Frontal cortex (tissue), 4 donors: Measurements from ENCODE around the gene KRTAP3-2. TPM values are rescaled to one million over a fixed set of nuclear protein-coding genes. Genes with fewer than 3 reads are reported as not detected.

Source experiments
- DNase-seq, 2 donors: peaks; one replicate each; pipeline ENCODE4 v3.0.0; 2012; ENCODE audit warnings: low spot score in 2 of 2
- FAIRE-seq: peaks from 2 replicates; lab custom pipeline; 2012; peaks lifted over from hg19 to GRCh38; lab: Jason Lieb, UNC
- total RNA-seq: library from RNA; depleted of rRNA; stranded (reverse); fragments of >200 nt; gene quantifications from one replicate; pipeline ENCODE4 v1.2.3, GENCODE V29; 2014
- donor health status: control.
- donor health status: control.
- donor health status: control.

Gene KRTAP3-2
- total RNA-seq, 1 donor from 2014 or later: not detected

DNA sequence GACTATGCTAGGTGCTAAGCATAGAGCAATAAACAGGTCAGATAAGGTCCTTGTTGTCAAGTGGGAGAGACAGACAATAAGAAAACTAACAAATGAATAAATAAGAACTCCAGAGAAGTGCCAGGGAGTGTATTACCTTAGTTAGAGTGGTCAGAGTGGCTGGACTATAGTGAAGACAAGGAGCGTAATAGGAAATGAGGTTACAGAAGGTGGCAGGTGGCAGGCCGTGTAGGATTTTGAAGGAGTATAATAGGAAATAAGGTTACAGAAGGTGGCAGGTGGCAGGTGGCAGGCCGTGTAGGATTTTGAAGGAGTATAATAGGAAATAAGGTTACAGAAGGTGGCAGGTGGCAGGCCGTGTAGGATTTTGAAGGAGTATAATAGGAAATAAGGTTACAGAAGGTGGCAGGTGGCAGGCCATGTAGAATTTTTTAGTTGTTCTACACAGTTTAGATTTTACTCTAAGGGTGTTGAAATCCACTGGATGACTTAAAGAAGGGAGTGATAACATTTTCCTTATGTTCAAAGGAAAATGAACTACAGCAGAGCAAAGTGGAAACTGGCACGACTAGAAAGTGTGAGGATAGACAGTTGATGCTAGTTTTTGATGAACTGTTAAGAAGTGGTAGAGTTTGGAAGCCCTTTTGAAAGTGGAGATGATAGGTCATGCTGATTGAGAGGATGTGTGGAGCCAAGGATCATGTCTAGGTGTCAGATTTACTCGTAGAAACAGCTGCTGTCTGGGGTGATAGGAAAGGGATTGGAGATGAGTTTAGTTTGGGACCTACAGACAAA, 12.8 kb upstream of the KRTAP3-2 start:
- FAIRE-seq: no peak
- DNase-seq: no peak

- FAIRE-seq: no peak
Measured at GRCh38 chr17:41010441-41010840, 10.7 kb upstream of the KRTAP3-2 start.

GRCh38 chr17:41009936-41010335, 10.2 kb upstream of the KRTAP3-2 start:
- DNase-seq (no peak), FAIRE-seq (no peak)

More at GRCh38 chr17:41010441-41010840, 10.7 kb upstream of the KRTAP3-2 start:
- DNase-seq: no peak

- FAIRE-seq (no peak), DNase-seq (no peak)
Measured at GRCh38 chr17:41009301-41009760, 9.6 kb upstream of the KRTAP3-2 start.

DNA sequence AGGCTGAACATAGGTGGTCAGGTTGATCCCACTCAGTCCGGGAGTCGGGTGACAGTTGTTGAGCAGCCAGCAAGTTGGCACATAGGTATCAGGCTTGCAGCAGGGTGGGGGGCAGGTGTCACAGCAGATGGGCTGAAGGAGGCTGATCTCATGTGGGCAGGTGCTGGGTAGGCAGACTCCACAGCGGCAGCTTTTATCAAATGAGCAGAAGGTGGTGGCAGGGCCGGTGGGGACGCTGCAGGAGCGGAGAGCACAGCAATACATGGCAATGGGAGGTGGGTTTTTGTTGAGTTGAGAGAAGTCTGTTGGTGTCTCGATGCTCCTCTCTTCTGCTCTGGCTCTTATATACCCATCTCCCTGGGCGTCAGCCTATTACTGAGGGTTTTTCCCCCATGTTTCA, 9.1 kb upstream of the KRTAP3-2 start, which contains the start of gene KRTAP3-1:
Gene KRTAP3-1, minus strand, starts transcription at position 318 of the 400 bp plus-strand sequence. Its CDS starts 54 bp downstream, at position 264.
- DNase-seq (no peak), FAIRE-seq (no peak)

GRCh38 chr17:41004397-41004796, 4.7 kb upstream of the KRTAP3-2 start:
- FAIRE-seq (no peak), DNase-seq (no peak)

GRCh38 chr17:41003926-41004325, 4.2 kb upstream of the KRTAP3-2 start:
- FAIRE-seq: no peak
- no peak for DNase-seq

- no peak for FAIRE-seq
- DNase-seq: no peak
Measured at GRCh38 chr17:41002814-41003213, 3.1 kb upstream of the KRTAP3-2 start.

DNA sequence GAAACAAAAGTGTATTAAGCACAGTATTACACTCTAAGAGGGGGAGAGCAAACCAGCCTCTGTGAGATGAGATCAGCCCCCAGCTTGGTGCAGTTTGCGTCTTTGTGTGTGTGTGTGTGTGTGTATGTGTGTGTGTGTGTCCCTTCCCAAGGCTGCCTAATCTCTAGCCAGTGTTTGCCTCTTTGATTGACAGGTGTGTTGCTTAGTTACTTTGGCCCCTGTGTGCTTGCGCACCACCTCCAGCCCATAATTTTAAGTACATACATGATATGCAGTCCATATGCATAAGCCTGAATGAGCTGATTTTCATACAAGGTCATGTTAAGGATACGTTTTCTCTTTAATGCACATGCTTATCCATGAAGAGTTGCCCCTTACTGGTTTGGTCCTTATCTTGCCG, 2.1 kb upstream of the KRTAP3-2 start:
- DNase-seq (no peak), FAIRE-seq (no peak)

- FAIRE-seq: no peak
- DNase-seq: no peak
Measured at GRCh38 chr17:40997361-40997760, 2.3 kb downstream of the KRTAP3-2 start.

DNA sequence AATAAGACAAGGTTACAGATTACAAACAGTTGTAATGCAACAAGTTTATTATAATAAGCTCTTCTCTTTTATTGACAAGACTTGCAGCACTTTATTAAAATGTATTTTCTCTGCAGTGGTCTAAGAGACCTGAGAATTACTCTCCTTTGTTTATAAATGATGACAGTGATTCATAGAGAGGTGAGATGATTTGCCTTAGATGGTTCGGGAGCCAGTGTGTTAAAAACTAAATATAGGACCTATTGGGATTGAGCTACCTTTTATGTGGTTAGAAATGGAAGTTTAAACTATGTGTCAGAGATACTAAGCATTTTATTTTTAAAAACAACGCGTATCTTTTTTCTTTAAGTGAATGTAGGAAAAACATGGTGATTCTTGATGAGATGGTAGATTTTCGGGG, 2.9 kb downstream of the KRTAP3-2 start:
- FAIRE-seq (no peak), DNase-seq (no peak)

GRCh38 chr17:40995116-40995515, 4.6 kb downstream of the KRTAP3-2 start:
- DNase-seq (no peak), FAIRE-seq (no peak)

- DNase-seq: no peak
- no peak for FAIRE-seq
Measured at GRCh38 chr17:40993839-40994238, 5.9 kb downstream of the KRTAP3-2 start, which contains the start of gene KRTAP3-3. Gene KRTAP3-3 (minus strand): TSS chr17:40994164. CDS start chr17:40994097, 67 bp downstream.

DNA sequence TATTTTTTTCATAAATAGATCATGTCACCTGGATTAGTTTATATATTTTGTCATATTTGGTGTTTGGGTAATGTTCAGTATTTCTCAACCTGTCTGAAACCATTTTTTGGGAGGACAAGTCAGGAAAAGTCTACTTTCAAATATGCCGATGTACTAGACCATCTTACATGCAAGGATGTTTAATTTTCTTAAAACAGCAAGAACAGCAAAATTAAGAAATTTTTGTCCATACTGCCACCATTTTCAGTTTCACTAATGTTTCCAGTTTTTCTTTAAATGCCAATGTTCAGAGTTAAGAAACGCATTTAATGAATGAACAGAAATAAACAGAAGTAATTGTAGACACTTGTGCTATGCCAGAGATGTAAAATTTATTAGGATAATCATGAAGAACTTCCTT, 6.6 kb downstream of the KRTAP3-2 start:
- DNase-seq: no peak
- no peak for FAIRE-seq

- FAIRE-seq (no peak), DNase-seq (no peak)
Measured at GRCh38 chr17:40992666-40993065, 7.0 kb downstream of the KRTAP3-2 start.

- FAIRE-seq: no peak
Measured at GRCh38 chr17:40986920-40987319, 12.8 kb downstream of the KRTAP3-2 start.

DNA sequence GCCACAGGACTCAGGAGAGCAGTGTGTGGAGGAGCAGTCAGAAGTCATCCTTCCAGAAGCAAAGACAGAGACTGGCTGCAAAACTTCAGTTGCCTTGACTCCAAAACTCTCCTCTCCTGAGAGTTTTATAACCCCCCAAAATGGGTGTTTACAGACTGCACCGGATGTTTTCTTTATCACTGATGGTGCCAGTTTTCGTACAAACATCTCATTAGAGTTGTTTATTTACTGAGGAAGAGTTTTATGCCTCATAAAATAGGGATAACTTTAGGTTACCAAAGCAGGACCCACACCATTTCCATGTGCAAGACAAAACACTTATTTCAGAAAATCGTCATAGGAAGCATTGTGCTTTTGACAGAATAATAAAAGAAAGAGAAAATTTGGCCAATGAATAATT, 15.5 kb downstream of the KRTAP3-2 start, which contains the start of gene KRT40:
Gene KRT40, minus strand, starts transcription at position 101 of the 400 bp plus-strand sequence. Its CDS starts 53 bp downstream, at position 48.
- DNase-seq (no peak), FAIRE-seq (no peak)

More at GRCh38 chr17:40986920-40987319, 12.8 kb downstream of the KRTAP3-2 start:
- no peak for DNase-seq

- DNase-seq: no peak
- FAIRE-seq: no peak
Measured at GRCh38 chr17:40981115-40981514, 18.6 kb downstream of the KRTAP3-2 start.

DNA sequence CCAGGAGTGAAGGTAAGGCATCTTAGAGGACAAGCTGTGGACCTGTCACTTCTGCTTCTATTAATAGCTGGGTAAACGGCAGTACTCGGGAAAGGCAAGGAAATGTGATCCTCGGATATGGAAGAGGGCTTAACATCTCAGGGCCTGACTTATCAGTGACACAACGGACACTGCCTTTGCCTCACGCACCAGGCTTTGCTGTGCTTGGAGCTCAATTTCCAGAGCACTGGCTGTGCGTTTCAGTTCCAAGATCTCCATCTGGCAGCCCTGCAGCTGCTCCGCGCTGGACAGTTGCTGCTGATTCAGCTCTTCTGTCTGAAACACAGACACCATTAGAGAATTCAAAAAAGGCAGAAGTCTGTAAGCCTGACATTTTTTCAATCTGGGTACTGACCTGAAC, 19.1 kb downstream of the KRTAP3-2 start:
- FAIRE-seq (no peak), DNase-seq (peak; percentile 2 to 17)

- no peak for FAIRE-seq
- no peak for DNase-seq
Measured at GRCh38 chr17:40980117-40980516, 19.6 kb downstream of the KRTAP3-2 start.

DNA sequence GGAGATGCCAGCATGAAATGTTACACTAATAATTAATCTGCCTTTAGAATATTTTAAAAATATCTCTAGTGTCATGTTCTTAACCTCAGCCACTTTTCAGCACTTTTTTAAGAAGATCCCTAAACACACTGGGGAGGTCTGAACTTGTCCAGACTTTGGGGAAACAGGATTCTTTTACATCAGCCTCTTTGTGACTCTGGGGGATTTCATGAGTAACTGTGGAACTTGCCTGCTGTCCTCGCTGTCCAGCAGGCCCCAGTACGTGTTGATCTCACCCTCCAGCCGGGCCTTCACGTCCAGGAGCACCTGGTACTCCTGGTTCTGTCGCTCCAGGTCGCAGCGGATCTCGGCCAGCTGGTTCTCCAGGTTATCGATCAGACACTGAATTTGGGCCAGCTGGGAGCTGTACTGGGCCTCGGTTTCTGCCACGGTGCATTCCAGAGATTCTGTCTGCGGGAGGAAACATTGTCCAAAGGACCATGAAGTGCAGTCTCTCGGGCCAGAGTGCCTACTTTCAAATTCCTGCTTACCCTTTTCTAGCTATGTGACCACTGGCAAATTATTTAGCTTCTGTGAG, 21.0 kb downstream of the KRTAP3-2 start:
- DNase-seq (no peak), FAIRE-seq (no peak)
